Choroid plexus epithelial cell (primary cell): ENCODE measurements around the gene CTDSP2.

Source experiments
- DNase-seq: peaks from one replicate; pipeline ENCODE4 v3.0.0-alpha.2; 2010; ENCODE audit warnings: low read depth
- H3K4me3 ChIP-seq: 2 replicates; pipeline ENCODE4 v1.5.1; 2011; ENCODE audit warnings: low read depth, mild to moderate bottlenecking, control low read depth, low read length, moderate library complexity
- TF ChIP-seq, protein P1 (sequence below): conservative IDR thresholded peaks from 2 replicates; pipeline ENCODE4 v1.5.1; 2011; ENCODE audit warnings: low read depth, mild to moderate bottlenecking, control low read depth, inconsistent platforms, low read length, moderate library complexity

Gene CTDSP2

DNA sequence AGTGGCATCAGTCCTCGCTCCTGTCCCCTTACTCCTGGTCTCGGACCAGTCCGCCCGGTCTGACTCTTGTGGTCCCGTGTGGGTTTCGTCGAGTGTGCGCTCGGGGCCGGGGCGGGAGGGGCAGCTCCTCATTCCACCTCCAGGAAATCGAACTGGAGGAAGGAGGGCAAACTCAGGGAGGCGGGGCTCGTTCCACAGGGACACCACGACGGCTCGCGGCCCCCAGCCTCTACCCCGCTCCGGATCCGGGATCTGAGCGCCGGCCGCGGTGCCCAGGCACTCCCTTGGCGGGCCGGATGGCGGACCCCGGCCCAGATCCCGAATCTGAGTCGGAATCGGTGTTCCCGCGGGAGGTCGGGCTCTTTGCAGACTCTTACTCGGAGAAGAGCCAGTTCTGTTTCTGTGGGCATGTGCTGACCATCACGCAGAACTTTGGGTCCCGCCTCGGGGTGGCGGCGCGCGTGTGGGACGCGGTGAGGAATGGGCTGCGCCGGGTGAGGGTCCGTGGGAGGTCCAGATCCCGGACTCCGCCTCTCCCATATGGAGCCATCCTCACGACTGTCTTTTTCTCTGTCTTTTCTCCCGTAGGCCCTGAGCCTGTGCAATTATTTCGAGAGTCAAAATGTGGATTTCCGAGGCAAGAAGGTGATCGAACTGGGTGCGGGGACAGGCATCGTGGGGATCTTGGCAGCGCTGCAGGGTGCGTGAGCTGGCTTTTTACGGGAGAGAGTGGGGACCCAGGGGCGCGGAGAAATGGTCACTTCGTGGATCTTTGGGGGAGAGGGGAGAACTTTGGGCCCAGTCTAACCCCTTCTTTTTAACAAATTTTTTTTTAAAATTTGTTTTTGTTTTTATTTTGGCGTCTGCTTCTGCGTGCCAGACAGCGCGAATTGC is 73.9 kb downstream of the CTDSP2 start, which contains the start of gene EEF1AKMT3:
Gene EEF1AKMT3 (plus strand): TSS at position 186 of the 894 bp plus-strand sequence. CDS start 111 bp downstream, at position 297.
- peak; percentile 36 for DNase-seq
- TF ChIP-seq, protein P1, sequence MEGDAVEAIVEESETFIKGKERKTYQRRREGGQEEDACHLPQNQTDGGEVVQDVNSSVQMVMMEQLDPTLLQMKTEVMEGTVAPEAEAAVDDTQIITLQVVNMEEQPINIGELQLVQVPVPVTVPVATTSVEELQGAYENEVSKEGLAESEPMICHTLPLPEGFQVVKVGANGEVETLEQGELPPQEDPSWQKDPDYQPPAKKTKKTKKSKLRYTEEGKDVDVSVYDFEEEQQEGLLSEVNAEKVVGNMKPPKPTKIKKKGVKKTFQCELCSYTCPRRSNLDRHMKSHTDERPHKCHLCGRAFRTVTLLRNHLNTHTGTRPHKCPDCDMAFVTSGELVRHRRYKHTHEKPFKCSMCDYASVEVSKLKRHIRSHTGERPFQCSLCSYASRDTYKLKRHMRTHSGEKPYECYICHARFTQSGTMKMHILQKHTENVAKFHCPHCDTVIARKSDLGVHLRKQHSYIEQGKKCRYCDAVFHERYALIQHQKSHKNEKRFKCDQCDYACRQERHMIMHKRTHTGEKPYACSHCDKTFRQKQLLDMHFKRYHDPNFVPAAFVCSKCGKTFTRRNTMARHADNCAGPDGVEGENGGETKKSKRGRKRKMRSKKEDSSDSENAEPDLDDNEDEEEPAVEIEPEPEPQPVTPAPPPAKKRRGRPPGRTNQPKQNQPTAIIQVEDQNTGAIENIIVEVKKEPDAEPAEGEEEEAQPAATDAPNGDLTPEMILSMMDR: no peak
- H3K4me3 ChIP-seq: peak within 1 kb of the TSS; percentile 95

DNA sequence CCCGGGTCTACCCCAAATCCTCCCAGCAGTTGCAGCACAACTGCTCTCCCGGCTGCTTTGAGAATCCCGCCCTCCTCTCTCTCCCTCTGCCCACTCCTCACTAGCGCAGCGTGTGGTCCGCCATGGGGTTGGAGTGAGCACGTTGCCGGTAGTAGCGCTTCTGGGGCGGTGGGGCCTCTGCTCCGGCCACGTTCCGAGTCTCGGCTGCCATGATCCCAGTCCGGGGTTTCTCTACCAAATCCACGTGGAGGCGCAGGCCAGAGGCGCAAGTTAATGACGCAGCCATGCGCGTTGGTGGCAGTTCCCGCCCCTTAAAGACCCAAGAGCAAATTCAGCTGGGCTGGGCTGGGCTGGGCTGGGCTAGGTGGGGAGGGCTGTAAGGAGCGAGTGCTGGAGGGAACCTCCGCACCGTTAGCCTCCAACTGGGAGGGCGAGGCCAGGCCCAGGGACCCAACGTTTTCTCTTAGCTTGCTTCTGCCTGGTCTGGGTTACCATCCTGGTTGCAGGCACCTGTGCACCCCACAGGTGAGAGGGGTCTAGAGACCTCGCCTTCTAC is 74.6 kb downstream of the CTDSP2 start, which contains the start of gene METTL1:
Gene METTL1 (minus strand): TSS at position 233 of the 556 bp plus-strand sequence. CDS start 22 bp downstream, at position 211.
- H3K4me3 ChIP-seq: peak within 1 kb of the TSS; percentile 95
- DNase-seq: peak; percentile 97
- TF ChIP-seq, protein P1: no peak

DNA sequence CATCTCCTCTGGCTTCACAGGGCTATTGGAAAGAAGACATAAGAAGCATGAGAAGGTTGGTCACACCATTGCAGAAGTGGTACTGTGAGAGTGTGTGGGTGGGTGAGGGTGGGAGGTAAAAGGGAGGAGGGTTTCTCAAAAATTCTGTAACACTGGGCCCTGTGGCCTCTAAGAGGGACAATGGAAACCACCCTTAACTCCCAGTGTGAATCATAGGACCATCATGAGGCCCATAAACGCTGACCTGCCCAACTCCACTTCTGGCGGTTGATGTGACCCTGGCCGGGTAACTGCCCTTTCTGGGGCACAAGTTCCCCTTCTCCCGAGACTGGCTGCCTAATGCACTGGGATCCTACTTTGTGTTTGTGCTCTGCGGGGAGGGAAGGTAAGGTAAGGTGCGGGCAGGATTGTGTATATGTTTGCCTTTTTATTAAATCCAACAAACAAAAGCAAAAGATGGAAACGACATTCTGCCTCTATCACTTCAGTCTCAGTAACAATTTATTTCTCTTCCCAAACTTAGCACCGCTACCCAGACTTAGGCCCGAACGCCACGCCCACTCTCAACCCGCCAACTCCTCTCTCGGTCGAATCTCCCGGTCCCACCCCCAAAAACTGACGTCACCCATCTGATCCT is 75.2 kb downstream of the CTDSP2 start:
- peak; percentile 91 for DNase-seq
- TF ChIP-seq, protein P1: no peak
- peak overlapping the region; percentile 95 for H3K4me3 ChIP-seq

DNA sequence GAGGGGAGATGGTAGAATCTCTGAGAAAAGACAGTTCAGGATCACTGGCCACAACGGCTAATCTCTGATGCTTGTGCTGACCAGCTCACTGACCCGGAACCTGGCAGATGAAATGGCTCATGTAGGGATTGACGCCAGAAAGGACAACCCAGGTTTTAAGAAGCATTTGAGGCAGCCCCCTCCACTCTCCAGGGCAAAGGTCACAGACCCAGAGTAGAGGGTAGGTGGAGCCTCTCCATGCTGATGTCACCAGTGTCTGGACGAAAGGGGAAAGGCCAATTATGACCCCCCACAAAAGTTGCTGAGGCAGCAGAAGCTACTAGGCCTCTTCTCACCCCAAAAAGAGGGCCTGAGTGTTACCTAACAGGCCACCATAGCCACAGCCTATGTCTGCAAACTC is 75.8 kb downstream of the CTDSP2 start:
- H3K4me3 ChIP-seq: no peak overlapping the region
- no peak for DNase-seq
- TF ChIP-seq, protein P1: no peak
